Neuronal stem cell (in vitro differentiated cells): ENCODE results near the gene SLX4IP.
"Not testable (repeated sequence)": the region's sequence is repeated elsewhere in the genome, so short reads cannot be mapped to it uniquely, and the experiment has no call there.

Experiments
- DNase-seq: peaks from one replicate; pipeline ENCODE4 v3.0.0-alpha.2; 2013; ENCODE audit warnings: low spot score
- H2AFZ ChIP-seq: one replicate; pipeline ENCODE4 v1.6.1; 2013; ENCODE audit warnings: mild to moderate bottlenecking, low read length, inconsistent platforms
- H2AK5ac ChIP-seq: 2 replicates; pipeline ENCODE4 v1.6.1; 2013; ENCODE audit warnings: low read depth, mild to moderate bottlenecking, inconsistent platforms, low read length, moderate library complexity, mixed read lengths
- H2BK120ac ChIP-seq: 2 replicates; pipeline ENCODE4 v1.6.1; 2013; ENCODE audit warnings: low read depth, mild to moderate bottlenecking, inconsistent platforms, low read length, moderate library complexity, mixed read lengths
- H2BK12ac ChIP-seq: one replicate; pipeline ENCODE4 v1.6.1; 2013; ENCODE audit warnings: low read length, inconsistent platforms
- H2BK15ac ChIP-seq: 2 replicates; pipeline ENCODE4 v1.6.1; 2013; ENCODE audit warnings: mild to moderate bottlenecking, low read length, inconsistent platforms, mixed read lengths
- H2BK5ac ChIP-seq: one replicate; pipeline ENCODE4 v1.6.1; 2013; ENCODE audit warnings: inconsistent platforms, mild to moderate bottlenecking, low read length, moderate library complexity
- H3K14ac ChIP-seq: one replicate; pipeline ENCODE4 v1.6.1; 2013; ENCODE audit warnings: low read length, inconsistent platforms
- H3K18ac ChIP-seq: 2 replicates; pipeline ENCODE4 v1.6.1; 2013; ENCODE audit warnings: low read length, inconsistent platforms
- H3K23ac ChIP-seq: 2 replicates; pipeline ENCODE4 v1.6.1; 2013; ENCODE audit warnings: low read depth, mild to moderate bottlenecking, mixed read lengths, low read length, inconsistent platforms; ENCODE audit not compliant: poor library complexity
- H3K27ac ChIP-seq: replicated peaks from 3 replicates; pipeline ENCODE4 v1.5.1; 2013; ENCODE audit warnings: low read length, inconsistent platforms
- H3K27me3 ChIP-seq, 3 experiments: 2 replicates each; pipeline ENCODE4 v1.6.1; 2013; ENCODE audit warnings: low read length in 3 of 3, mild to moderate bottlenecking in 2 of 3, inconsistent platforms in 1 of 3, low read depth in 1 of 3, mixed read lengths in 1 of 3, moderate library complexity in 1 of 3; ENCODE audit not compliant: control insufficient read depth in 3 of 3, insufficient read depth in 3 of 3
- H3K36me3 ChIP-seq, 2 donors: replicated peaks in 1 of 2; 2 replicates each; pipeline ENCODE4 v1.6.1; 2013; ENCODE audit warnings: low read length in 2 of 2; ENCODE audit not compliant: control insufficient read depth in 2 of 2, insufficient read depth in 2 of 2
- H3K4ac ChIP-seq: 2 replicates; pipeline ENCODE4 v1.6.1; 2013; ENCODE audit warnings: inconsistent platforms, mild to moderate bottlenecking, low read length, moderate library complexity
- H3K4me1 ChIP-seq, 2 donors: 1 replicate in 1 of 2; 2 replicates in 1 of 2; pipeline ENCODE4 v1.6.1; 2013; ENCODE audit warnings: low read length in 2 of 2, low read depth in 1 of 2; ENCODE audit not compliant: control insufficient read depth in 2 of 2, insufficient read depth in 1 of 2
- H3K4me2 ChIP-seq: one replicate; pipeline ENCODE4 v1.6.1; 2013; ENCODE audit warnings: mild to moderate bottlenecking, low read length, inconsistent platforms; ENCODE audit not compliant: insufficient read depth, poor library complexity, severe bottlenecking
- H3K4me3 ChIP-seq, 2 donors: 2 replicates each; pipeline ENCODE4 v1.5.1; 2013; ENCODE audit warnings: low read length in 2 of 2, mild to moderate bottlenecking in 2 of 2, inconsistent platforms in 1 of 2, moderate library complexity in 1 of 2
- H3K79me1 ChIP-seq: one replicate; pipeline ENCODE4 v1.6.1; 2013; ENCODE audit warnings: low read depth, mild to moderate bottlenecking, inconsistent platforms, low read length, moderate library complexity
- H3K9ac ChIP-seq: one replicate; pipeline ENCODE4 v1.6.1; 2013; ENCODE audit warnings: mild to moderate bottlenecking, low read depth, low read length, inconsistent platforms; ENCODE audit not compliant: poor library complexity
- H3K9me3 ChIP-seq, 2 donors: replicated peaks in 1 of 2; 2 replicates each; pipeline versions ENCODE3 to v1.6.1; 2013; ENCODE audit warnings: low read length in 2 of 2, mild to moderate bottlenecking in 2 of 2, inconsistent platforms in 1 of 2, low read depth in 1 of 2, mixed read lengths in 1 of 2, moderate library complexity in 1 of 2; ENCODE audit not compliant: control insufficient read depth in 2 of 2, insufficient read depth in 1 of 2
- H4K8ac ChIP-seq: one replicate; pipeline ENCODE4 v1.6.1; 2013; ENCODE audit warnings: low read depth, mild to moderate bottlenecking, inconsistent platforms, low read length, moderate library complexity
- H4K91ac ChIP-seq: one replicate; pipeline ENCODE4 v1.6.1; 2013; ENCODE audit warnings: low read length, low read depth, mild to moderate bottlenecking, inconsistent platforms; ENCODE audit not compliant: poor library complexity
- WGBS, 2 donors: extraction: QIAGEN DNeasy Blood & Tissue Kit; methylation state at CpG; one replicate each; pipeline ENCODE4 v1.1.7; 2013; ENCODE audit warnings: missing lambda C conversion rate in 2 of 2, mixed read lengths in 1 of 2; ENCODE audit not compliant: insufficient read length in 2 of 2, insufficient replicate concordance in 1 of 2; ENCODE audit errors: extremely low coverage in 2 of 2; 5-methylcytosine and 5-hydroxymethylcytosine counted together

The SLX4IP gene

GRCh38 chr20:10613426-10613825, 178.3 kb downstream of the SLX4IP start:
- not testable (repeated sequence) for H3K9ac ChIP-seq, H3K23ac ChIP-seq, H4K8ac ChIP-seq, H2BK5ac ChIP-seq, H2BK120ac ChIP-seq, DNase-seq, H2BK12ac ChIP-seq, H3K36me3 ChIP-seq, H3K27me3 ChIP-seq, H3K79me1 ChIP-seq, H3K4me3 ChIP-seq, H3K4me1 ChIP-seq, H2AK5ac ChIP-seq, H2AFZ ChIP-seq, H4K91ac ChIP-seq, H3K27ac ChIP-seq, H3K4me2 ChIP-seq, H3K4ac ChIP-seq, H3K9me3 ChIP-seq, H3K18ac ChIP-seq, H3K14ac ChIP-seq, H2BK15ac ChIP-seq
- WGBS, 2 donors, result no CpG with 5 or more reads among the region's 5 CpGs

DNA sequence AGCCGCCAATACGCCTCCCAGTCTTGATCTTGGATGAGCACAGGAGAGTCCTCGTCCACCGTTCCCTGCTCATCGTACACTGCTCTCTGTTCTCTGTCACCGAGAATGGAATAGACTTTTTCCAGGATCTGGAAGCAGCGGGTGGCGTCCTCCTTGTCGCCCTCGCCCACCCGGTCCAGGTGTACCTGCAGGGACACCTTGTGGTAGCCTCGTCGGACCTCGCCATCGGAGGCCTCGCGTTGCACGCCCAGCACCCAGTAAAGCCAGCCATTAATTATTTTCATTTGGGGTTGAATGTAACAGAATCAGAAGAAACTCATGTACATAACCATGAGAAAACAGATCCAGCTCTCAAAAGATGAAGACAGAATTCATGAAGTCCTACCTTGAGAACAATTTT, 178.8 kb downstream of the SLX4IP start:
- DNase-seq, result no peak
- WGBS, 2 donors, result no CpG with 5 or more reads among the region's 18 CpGs
- H3K4me1 ChIP-seq, result peaks cover 5 to 7% of the 10 kb centered on the region in 2 donors

GRCh38 chr20:10616212-10616611, 181.1 kb downstream of the SLX4IP start:
- Histone ChIP-seq H3K4me3 (no peak overlapping the region), H4K91ac (no peak overlapping the region), H2AK5ac (peak overlapping the region; percentile 42), H2BK15ac (no peak overlapping the region), H3K9ac (no peak overlapping the region), H3K27ac (no peak overlapping the region), H3K4me2 (no peak overlapping the region), H3K23ac (no peak overlapping the region), H3K27me3 (no peaks in the 10 kb centered on the region), H3K4me1 (peaks cover 12 to 14% of the 10 kb centered on the region in 2 donors), H4K8ac (no peak overlapping the region), H3K9me3 (no peaks in the 10 kb centered on the region), H2BK12ac (no peak overlapping the region), H3K14ac (no peak overlapping the region), H3K36me3 (no peaks in the 10 kb centered on the region), H3K79me1 (no peaks in the 10 kb centered on the region), H3K18ac (peak overlapping the region; percentile 88), H3K4ac (no peak overlapping the region), H2BK120ac (no peak overlapping the region), H2AFZ (no peak overlapping the region), H2BK5ac (no peak overlapping the region)
- DNase-seq, result no peak
- no CpG with 5 or more reads among the region's 3 CpGs for whole genome bisulfite sequencing, 2 donors

More for the DNA sequence above, 178.8 kb downstream of the SLX4IP start:
- Histone ChIP-seq H3K18ac (no peak overlapping the region), H3K4me2 (no peak overlapping the region), H3K9ac (no peak overlapping the region), H2BK5ac (no peak overlapping the region), H2AFZ (no peak overlapping the region), H3K79me1 (no peaks in the 10 kb centered on the region), H3K4ac (no peak overlapping the region), H3K9me3 (no peaks in the 10 kb centered on the region), H3K4me3 (no peak overlapping the region), H2BK15ac (no peak overlapping the region), H3K23ac (no peak overlapping the region), H2BK120ac (no peak overlapping the region), H3K14ac (peak overlapping the region; percentile 33), H4K8ac (no peak overlapping the region), H3K27me3 (no peaks in the 10 kb centered on the region), H2AK5ac (no peak overlapping the region), H3K36me3 (peaks cover 0 to 3% of the 10 kb centered on the region in 2 donors), H4K91ac (no peak overlapping the region), H2BK12ac (peak overlapping the region; percentile 41), H3K27ac (no peak overlapping the region)

- DNase-seq, H3K36me3 ChIP-seq, H4K8ac ChIP-seq, H3K4me2 ChIP-seq, H3K9ac ChIP-seq, H3K79me1 ChIP-seq, H3K4ac ChIP-seq, H2AFZ ChIP-seq, H3K4me3 ChIP-seq, H3K23ac ChIP-seq, H2BK120ac ChIP-seq, H2AK5ac ChIP-seq, H2BK12ac ChIP-seq, H2BK15ac ChIP-seq, H4K91ac ChIP-seq, H3K9me3 ChIP-seq, H3K27me3 ChIP-seq, H3K14ac ChIP-seq, H2BK5ac ChIP-seq, H3K18ac ChIP-seq: not testable (repeated sequence)
- no CpG with 5 or more reads among the region's 4 CpGs for WGBS, 2 donors
- Histone ChIP-seq H3K27ac (peak overlapping the region; percentile 48), H3K4me1 (peaks cover 13 to 14% of the 10 kb centered on the region in 2 donors)
Observed at GRCh38 chr20:10617549-10618133, 182.5 kb downstream of the SLX4IP start.
